Heart left ventricle (tissue), 16 donors: ENCODE results near the gene NRCAM. TPM values are rescaled to one million over a fixed set of nuclear protein-coding genes. Genes with fewer than 3 reads are reported as not detected.
"Not testable (repeated sequence)": the region's sequence is repeated elsewhere in the genome, so short reads cannot be mapped to it uniquely, and the experiment has no call there.

Experiments used
- ATAC-seq, 4 donors: fragments of 200-7000 bp; cut with Tn5 transposase; one replicate each; pipeline ENCODE4 v1.9.1; 2020 to 2022; ENCODE audit warnings: moderate library complexity in 4 of 4, mild to moderate bottlenecking in 3 of 4, moderate number of reproducible peaks in 1 of 4
- DNase-seq, 5 donors: peaks; one replicate each; pipeline ENCODE4 v3.0.0-alpha.2; 2020
- H3K27ac ChIP-seq, 12 donors: fragments of 200-600 bp; sonication (generic) in 4 of 12; one replicate each; pipeline versions ENCODE4 v1.5.0 to v1.8.0; 2016 to 2022; ENCODE audit warnings: mild to moderate bottlenecking in 2 of 12
- H3K27me3 ChIP-seq, 9 donors: fragments of 200-600 bp; sonication (generic) in 2 of 9; one replicate each; pipeline versions ENCODE4 v1.5.1 to v1.8.0; 2016 to 2022; ENCODE audit warnings: mild to moderate bottlenecking in 3 of 9
- H3K36me3 ChIP-seq, 9 donors: fragments of 200-600 bp; sonication (generic) in 2 of 9; one replicate each; pipeline versions ENCODE4 v1.5.0 to v1.8.0; 2018 to 2022; ENCODE audit warnings: mild to moderate bottlenecking in 2 of 9
- H3K4me1 ChIP-seq, 12 donors: fragments of 200-600 bp; sonication (generic) in 4 of 12; one replicate each; pipeline versions ENCODE4 v1.5.0 to v1.8.0; 2016 to 2022; ENCODE audit warnings: mild to moderate bottlenecking in 3 of 12
- H3K4me3 ChIP-seq, 12 donors: fragments of 200-600 bp; sonication (generic) in 4 of 12; one replicate each; pipeline versions ENCODE4 v1.5.0 to v1.8.0; 2017 to 2022; ENCODE audit warnings: mild to moderate bottlenecking in 9 of 12, moderate library complexity in 4 of 12
- H3K9me3 ChIP-seq, 12 donors: fragments of 200-600 bp; sonication (generic) in 4 of 12; one replicate each; pipeline versions ENCODE4 v1.5.0 to v1.8.0; 2016 to 2022; ENCODE audit warnings: mild to moderate bottlenecking in 1 of 12
- CTCF ChIP-seq, 12 donors: fragments of 200-600 bp; sonication (generic) in 4 of 12; IDR thresholded peaks; one replicate each; pipeline versions ENCODE4 v1.5.0 to v1.8.0; 2018 to 2022; ENCODE audit warnings: antibody characterized with exemption in 12 of 12, mild to moderate bottlenecking in 5 of 12
- POLR2A ChIP-seq, 2 donors: fragments of 450-650 bp; IDR thresholded peaks; one replicate each; pipeline ENCODE4 v1.6.1; 2017; ENCODE audit warnings: antibody characterized with exemption in 2 of 2, mild to moderate bottlenecking in 2 of 2, moderate library complexity in 2 of 2
- WGBS, 4 donors: extraction: QIAGEN DNeasy Blood & Tissue Kit in 2 of 4; methylation state at CpG; one replicate each; pipeline versions ENCODE4 v1.1.5 to v1.1.7; 2013 to 2018; 5-methylcytosine and 5-hydroxymethylcytosine counted together
- intact Hi-C, 10 donors: fragments of 100-400 bp; cut with DNase I; formaldehyde crosslinking; loops; one replicate each; pipeline versions ENCODE4 v1.11.1 to v1.14.2; 2022
- polyA plus RNA-seq, 2 donors: library from polyadenylated mRNA; stranded (reverse); fragments of 200-250 nt; gene quantifications; one replicate each; pipeline ENCODE4 v1.2.3, GENCODE V29; 2013
- total RNA-seq, 9 donors: library from RNA; depleted of rRNA in 2 of 9; stranded (reverse); fragments of >200 nt in 2 of 9; fragmentation: NEBNext Ultra II Directional in 3 of 9; extraction: Animal tissue kit (Norgen Biotek cat#: 25700) in 3 of 9; gene quantifications; one replicate each; pipeline versions ENCODE4 v1.1.0 to v1.2.4, GENCODE V29; 2016 to 2023
- donor health status: ischemic (EF 13 %, LVEDD 7.1; RV severe dilation, severe dysfunction).
- donor health status: healthy with polysubstance abuse.
- donor health status: DM: no; HTN: yes; CAD: no.
- donor health status: DM: no; HTN: no; CAD: no.
- donor health status: ischemic (EF 25% LVEDD 6.9; RV normal size, moderate dysfunction).
- donor health status: ischemic (EF 25% LVEDD 5.7; RV mildly dilated, moderate dysfunction).
- donor health status: healthy.
- donor health status: DM: yes; HTN: yes; CAD: no.
- donor health status: ischemic (EF 35%, LVEDD 5.7; RV mildly dilated, moderate dysfunction).
- donor health status: nonischemic (EF 11% LVEDD 7.7; RV severe dilation, severe dysfunction).
- donor health status: DM: yes; HTN: yes; CAD: no.
- donor health status: PGD.
- donor health status: ischemic (EF 29% LVEDD 5.4; RV normal size, mild dysfunction).
- donor health status: nonischemic (EF 23%, LVEDD 6.1; RV moderate dilation, normal function).

Gene NRCAM
- total and polyA plus RNA-seq, 11 donors, result 0.07 to 2.5 (median 0.36) TPM

DNA sequence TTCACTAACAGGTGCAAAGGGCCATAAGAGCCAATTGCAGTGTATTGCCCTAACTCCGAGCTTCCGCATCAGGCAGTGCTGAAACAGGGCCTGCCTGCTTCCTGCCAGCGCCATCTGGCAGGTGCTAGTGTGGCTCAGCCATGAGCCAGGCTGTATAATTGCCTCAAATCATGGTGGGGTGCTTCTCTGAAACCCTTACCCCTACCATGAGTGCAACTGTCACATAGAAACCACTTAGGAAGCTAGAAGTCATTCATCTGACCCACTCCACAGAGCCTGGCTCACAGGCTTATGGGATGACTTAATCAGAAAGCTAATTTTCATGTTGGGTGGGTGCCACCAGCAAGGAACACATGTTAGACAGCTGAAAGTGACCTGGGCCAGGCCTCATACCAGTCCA, 192.8 kb downstream of the NRCAM start:
- TF ChIP-seq POLR2A (IDR thresholded peaks at IDR 0.05) (no peak), CTCF (IDR thresholded peaks at IDR 0.05) (no peak)
- peak in 3 of 4 donors; percentile 31 to 48 (median 34) for ATAC-seq
- no peaks in the 10 kb centered on the region for H3K27me3 ChIP-seq
- H3K36me3 ChIP-seq, result no peaks in the 10 kb centered on the region
- intact Hi-C loops, result no loop called here
- H3K27ac ChIP-seq, result no peak overlapping the region
- no peak overlapping the region for H3K4me3 ChIP-seq
- no peaks in the 10 kb centered on the region for H3K4me1 ChIP-seq
- peak in 1 of 5 donors; percentile 12 for DNase-seq
- H3K9me3 ChIP-seq, result peaks cover 0 to 6% (median 0%) of the 10 kb centered on the region in 12 donors
- 74 to 87% (median 82%) methylated on average over 3 of the region's 3 CpGs for WGBS, 4 donors

- TF ChIP-seq CTCF (IDR thresholded peaks at IDR 0.05) (no peak), POLR2A (IDR thresholded peaks at IDR 0.05) (no peak)
- no peaks in the 10 kb centered on the region for H3K27me3 ChIP-seq
- WGBS, 4 donors, result 57 to 78% (median 66%) methylated on average over 1 of the region's 1 CpG
- no peak for ATAC-seq
- no peaks in the 10 kb centered on the region for H3K4me1 ChIP-seq
- no peak overlapping the region for H3K27ac ChIP-seq
- no peak overlapping the region for H3K4me3 ChIP-seq
- H3K9me3 ChIP-seq, result peaks cover 0 to 6% (median 0%) of the 10 kb centered on the region in 12 donors
- H3K36me3 ChIP-seq, result no peaks in the 10 kb centered on the region
- intact Hi-C loops, result no loop called here
- no peak for DNase-seq
Measured at GRCh38 chr7:108261560-108262255, 194.5 kb downstream of the NRCAM start.

DNA sequence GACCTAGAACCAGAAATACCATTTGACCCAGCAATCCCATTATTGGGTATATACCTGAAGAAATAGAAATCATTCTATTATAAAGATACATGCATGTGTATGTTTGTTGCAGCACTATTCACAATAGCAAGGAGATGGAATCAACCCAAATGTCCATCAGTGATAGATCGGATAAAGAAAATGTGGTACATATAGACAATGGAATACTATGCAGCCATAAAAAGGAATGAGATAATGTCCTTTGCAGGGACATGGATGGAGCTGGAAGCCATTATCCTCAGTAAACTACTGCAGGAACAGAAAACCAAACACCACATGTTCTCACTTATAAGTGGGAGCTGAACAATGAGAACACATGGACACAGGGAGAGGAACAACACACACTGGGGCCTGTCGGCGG, 196.8 kb downstream of the NRCAM start:
- not testable (repeated sequence) for DNase-seq

GRCh38 chr7:108257954-108258353, 198.3 kb downstream of the NRCAM start:
- no peak for DNase-seq
- no peak overlapping the region for H3K4me3 ChIP-seq
- H3K27me3 ChIP-seq, result no peaks in the 10 kb centered on the region
- H3K9me3 ChIP-seq, result peaks cover 0 to 6% (median 0%) of the 10 kb centered on the region in 12 donors
- TF ChIP-seq POLR2A (IDR thresholded peaks at IDR 0.05), result no peak
- no peak for TF ChIP-seq CTCF (IDR thresholded peaks at IDR 0.05)
- WGBS, 4 donors, result 70 to 82% (median 78%) methylated on average over 4 of the region's 4 CpGs
- intact Hi-C loops, result no loop called here
- no peaks in the 10 kb centered on the region for H3K4me1 ChIP-seq
- no peaks in the 10 kb centered on the region for H3K36me3 ChIP-seq
- ATAC-seq, result no peak
- no peak overlapping the region for H3K27ac ChIP-seq

More for the DNA sequence above, 196.8 kb downstream of the NRCAM start:
- ATAC-seq, H3K4me1 ChIP-seq, H3K4me3 ChIP-seq, H3K9me3 ChIP-seq, H3K27ac ChIP-seq, H3K36me3 ChIP-seq, intact Hi-C loops, H3K27me3 ChIP-seq: not testable (repeated sequence)
- 91 to 98% (median 96%) methylated on average over 3 of the region's 3 CpGs for WGBS, 4 donors

DNA sequence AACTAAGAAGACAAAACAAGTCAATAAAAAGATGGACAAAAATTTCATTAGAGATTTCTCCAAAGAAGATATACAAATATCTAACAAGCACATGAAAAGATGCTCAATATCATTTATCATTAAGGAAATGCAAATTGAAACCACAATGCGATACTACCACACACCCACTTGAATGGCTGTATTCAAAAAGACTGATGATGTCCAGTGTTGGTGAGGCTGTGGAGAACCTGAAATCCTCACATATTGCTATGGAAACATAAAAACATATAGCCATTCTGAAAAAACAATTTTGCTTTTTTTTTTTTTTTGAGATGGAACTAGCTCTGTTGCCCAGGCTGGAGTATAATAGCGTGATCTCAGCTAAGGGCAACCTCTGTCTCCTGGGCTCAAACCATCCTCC, 202.0 kb downstream of the NRCAM start:
- Histone ChIP-seq H3K4me1 (no peaks in the 10 kb centered on the region), H3K9me3 (peaks cover 0 to under 1% (median 0%) of the 10 kb centered on the region in 12 donors), H3K27ac (no peak overlapping the region), H3K27me3 (no peaks in the 10 kb centered on the region), H3K36me3 (no peaks in the 10 kb centered on the region), H3K4me3 (no peak overlapping the region)
- DNase-seq (no peak), ATAC-seq (no peak)
- intact Hi-C loops, result no loop called here
- 89 to 98% (median 93%) methylated on average over 2 of the region's 2 CpGs for WGBS, 4 donors
- no peak for TF ChIP-seq POLR2A (IDR thresholded peaks at IDR 0.05)
- TF ChIP-seq CTCF (IDR thresholded peaks at IDR 0.05), result no peak
